NB4 (cell line): ENCODE measurements around the gene ASF1B.

Experiments
- DNase-seq: peaks from one replicate; pipeline ENCODE4 v3.0.0; 2010; ENCODE audit warnings: low read depth
- H3K4me3 ChIP-seq: one replicate; pipeline ENCODE4 v1.5.1; 2011; ENCODE audit warnings: mild to moderate bottlenecking, low read depth, low read length, moderate library complexity
- CTCF ChIP-seq: IDR thresholded peaks from one replicate; pipeline ENCODE4 v1.5.1; 2012; ENCODE audit warnings: low read depth, low read length
- MAX ChIP-seq: IDR thresholded peaks from 2 replicates; pipeline ENCODE4 v1.6.1; 2011; ENCODE audit warnings: low read depth, low read length
- MYC ChIP-seq: IDR thresholded peaks from 2 replicates; pipeline ENCODE4 v1.6.1; 2011; ENCODE audit warnings: low read depth, low read length
- POLR2A ChIP-seq: IDR thresholded peaks from 2 replicates; pipeline ENCODE4 v1.6.1; 2011; ENCODE audit warnings: mild to moderate bottlenecking; ENCODE audit not compliant: insufficient read length; ENCODE audit errors: extremely low read depth

The ASF1B gene

GRCh38 chr19:14112051-14112808 lies 24.2 kb downstream of the ASF1B start:
- no peak for DNase-seq

GRCh38 chr19:14111486-14111885 lies 24.9 kb downstream of the ASF1B start:
- TF ChIP-seq MAX (no peak), MYC (no peak), POLR2A (no peak), CTCF (no peak)
- H3K4me3 ChIP-seq = no peak overlapping the region
- DNase-seq = no peak

More at GRCh38 chr19:14112051-14112808, 24.2 kb downstream of the ASF1B start:
- no peak overlapping the region for H3K4me3 ChIP-seq
- TF ChIP-seq MAX (no peak), CTCF (no peak), POLR2A (no peak), MYC (no peak)

GRCh38 chr19:14110650-14111049 lies 25.7 kb downstream of the ASF1B start:
- TF ChIP-seq POLR2A (no peak), MAX (no peak), CTCF (no peak), MYC (no peak)
- no peak for DNase-seq

GRCh38 chr19:14107581-14108461 lies 28.6 kb downstream of the ASF1B start:
- no peak overlapping the region for H3K4me3 ChIP-seq
- DNase-seq = no peak
- TF ChIP-seq CTCF (no peak), MAX (no peak), MYC (no peak), POLR2A (no peak)

More at GRCh38 chr19:14110650-14111049, 25.7 kb downstream of the ASF1B start:
- H3K4me3 ChIP-seq = no peak overlapping the region

GRCh38 chr19:14106840-14107239 lies 29.5 kb downstream of the ASF1B start:
- no peak overlapping the region for H3K4me3 ChIP-seq
- TF ChIP-seq MAX (no peak), CTCF (no peak), MYC (no peak), POLR2A (no peak)
- no peak for DNase-seq
